ENCODE data around the gene PPM1E. TPM values are rescaled to one million over a fixed set of nuclear protein-coding genes. Genes with fewer than 3 reads are reported as not detected.
A peak's percentile ranks its signal among the peaks of the same experiment; 100 is the strongest.

Gene PPM1E
- total RNA-seq, 1 donor from 2014 or later, result 0.31 TPM

DNA sequence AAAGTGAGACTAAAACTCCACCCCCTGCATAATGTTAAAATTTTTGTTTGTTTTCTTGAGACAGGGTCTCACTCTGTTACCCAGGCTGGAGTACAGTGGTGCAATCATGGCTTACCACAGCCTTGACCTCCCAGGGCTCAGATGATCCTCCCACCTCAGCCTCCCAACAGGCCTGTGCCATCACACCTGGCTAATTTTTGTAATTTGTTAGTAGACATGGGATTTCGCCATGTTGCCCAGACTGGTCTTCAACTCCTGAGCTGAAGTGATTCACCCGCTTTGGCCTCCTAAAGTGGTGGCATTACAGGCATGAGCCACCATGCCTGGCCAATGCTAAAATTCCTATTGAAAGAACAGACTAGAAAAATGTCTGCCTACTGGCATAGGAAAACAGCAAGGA, 247.2 kb downstream of the PPM1E start:
- no peaks in the 10 kb centered on the region for H3K9me3 Mint-ChIP-seq
- peaks cover 10% of the 10 kb centered on the region for H3K4me1 Mint-ChIP-seq
- TF ChIP-seq, protein P1, sequence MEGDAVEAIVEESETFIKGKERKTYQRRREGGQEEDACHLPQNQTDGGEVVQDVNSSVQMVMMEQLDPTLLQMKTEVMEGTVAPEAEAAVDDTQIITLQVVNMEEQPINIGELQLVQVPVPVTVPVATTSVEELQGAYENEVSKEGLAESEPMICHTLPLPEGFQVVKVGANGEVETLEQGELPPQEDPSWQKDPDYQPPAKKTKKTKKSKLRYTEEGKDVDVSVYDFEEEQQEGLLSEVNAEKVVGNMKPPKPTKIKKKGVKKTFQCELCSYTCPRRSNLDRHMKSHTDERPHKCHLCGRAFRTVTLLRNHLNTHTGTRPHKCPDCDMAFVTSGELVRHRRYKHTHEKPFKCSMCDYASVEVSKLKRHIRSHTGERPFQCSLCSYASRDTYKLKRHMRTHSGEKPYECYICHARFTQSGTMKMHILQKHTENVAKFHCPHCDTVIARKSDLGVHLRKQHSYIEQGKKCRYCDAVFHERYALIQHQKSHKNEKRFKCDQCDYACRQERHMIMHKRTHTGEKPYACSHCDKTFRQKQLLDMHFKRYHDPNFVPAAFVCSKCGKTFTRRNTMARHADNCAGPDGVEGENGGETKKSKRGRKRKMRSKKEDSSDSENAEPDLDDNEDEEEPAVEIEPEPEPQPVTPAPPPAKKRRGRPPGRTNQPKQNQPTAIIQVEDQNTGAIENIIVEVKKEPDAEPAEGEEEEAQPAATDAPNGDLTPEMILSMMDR (IDR thresholded peaks at IDR 0.05; ENCODE audit: unreplicated experiment), result no peak
- no peak overlapping the region for H3K4me3 Mint-ChIP-seq
- H3K27ac Mint-ChIP-seq, result peak overlapping the region; percentile 61
- DNase-seq (ENCODE audit: low spot score in 2 of 2, unreplicated experiment in 2 of 2), result no peak
- peaks cover 16% of the 10 kb centered on the region for H3K36me3 Mint-ChIP-seq
- H3K27me3 Mint-ChIP-seq (ENCODE audit: low read depth), result no peaks in the 10 kb centered on the region

DNA sequence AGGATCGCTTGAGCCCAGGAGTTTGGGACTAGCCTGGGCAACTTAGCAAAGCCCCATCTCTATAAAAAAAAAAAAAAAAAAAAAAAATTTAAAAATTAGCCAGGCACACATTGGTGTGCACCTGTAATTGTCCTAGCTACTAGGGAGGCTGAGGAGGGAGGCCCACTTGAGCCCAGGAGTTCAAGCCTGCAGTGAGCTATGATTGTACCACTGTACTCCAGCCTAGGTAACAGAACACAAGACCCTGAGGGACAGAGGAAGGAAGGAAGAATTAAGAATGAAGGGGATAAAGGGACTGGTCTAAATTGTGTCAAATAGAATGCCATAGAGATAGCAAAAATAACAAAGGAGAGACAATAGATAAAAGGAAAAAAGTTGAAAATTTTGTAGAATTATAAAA, 248.2 kb downstream of the PPM1E start:
- Mint-ChIP-seq H3K27ac (no peak overlapping the region), H3K4me3 (no peak overlapping the region), H3K27me3 (ENCODE audit: low read depth) (no peaks in the 10 kb centered on the region), H3K4me1 (peaks cover 10% of the 10 kb centered on the region), H3K9me3 (no peaks in the 10 kb centered on the region), H3K36me3 (peaks cover 16% of the 10 kb centered on the region)
- no peak for DNase-seq (ENCODE audit: low spot score in 2 of 2, unreplicated experiment in 2 of 2)
- TF ChIP-seq, protein P1 (IDR thresholded peaks at IDR 0.05; ENCODE audit: unreplicated experiment), result no peak

DNA sequence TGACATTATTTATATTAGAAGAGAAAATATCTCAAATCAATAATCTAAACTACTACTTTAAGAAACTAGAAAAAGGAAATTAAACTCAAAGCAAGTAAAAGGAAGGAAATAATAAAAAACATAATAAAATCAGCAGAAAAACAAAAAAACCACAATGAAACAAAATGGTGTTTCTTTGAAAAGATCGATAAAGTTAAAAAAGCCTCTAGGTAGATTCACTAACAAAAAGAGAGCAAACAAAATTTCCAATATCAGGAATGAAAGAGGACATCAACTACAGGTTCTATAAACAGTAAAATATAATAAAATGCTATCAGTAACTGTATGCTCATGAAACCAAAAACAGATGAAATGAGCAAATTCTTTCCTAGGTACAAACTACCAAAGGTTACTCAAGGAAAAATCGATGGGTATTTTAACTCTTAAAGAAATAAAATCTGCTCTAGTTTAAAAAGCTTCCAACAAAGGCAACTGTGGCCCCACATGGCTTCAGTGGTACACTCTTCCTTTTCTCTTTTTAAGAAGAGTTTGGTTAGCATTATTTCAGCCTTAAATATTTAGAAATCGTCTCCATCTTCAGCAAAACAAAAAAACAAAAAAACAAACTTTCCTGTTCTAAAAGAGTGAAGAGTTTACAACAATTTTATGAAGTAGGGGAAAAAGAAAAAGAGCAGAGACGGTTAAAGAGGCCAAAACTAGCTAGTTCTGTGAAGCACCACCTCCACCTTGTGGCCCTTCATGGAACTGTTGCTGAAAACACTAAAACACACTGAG, 248.9 kb downstream of the PPM1E start:
- peak in 1 of 2 experiments; percentile 72 for DNase-seq (ENCODE audit: low spot score in 2 of 2, unreplicated experiment in 2 of 2)
- H3K36me3 Mint-ChIP-seq, result peaks cover 11% of the 10 kb centered on the region
- H3K4me1 Mint-ChIP-seq, result peaks cover 10% of the 10 kb centered on the region
- H3K27me3 Mint-ChIP-seq (ENCODE audit: low read depth), result no peaks in the 10 kb centered on the region
- no peaks in the 10 kb centered on the region for H3K9me3 Mint-ChIP-seq
- H3K4me3 Mint-ChIP-seq, result no peak overlapping the region
- peak overlapping the region; percentile 54 for H3K27ac Mint-ChIP-seq
- TF ChIP-seq, protein P1 (IDR thresholded peaks at IDR 0.05; ENCODE audit: unreplicated experiment), result peak; percentile 98

DNA sequence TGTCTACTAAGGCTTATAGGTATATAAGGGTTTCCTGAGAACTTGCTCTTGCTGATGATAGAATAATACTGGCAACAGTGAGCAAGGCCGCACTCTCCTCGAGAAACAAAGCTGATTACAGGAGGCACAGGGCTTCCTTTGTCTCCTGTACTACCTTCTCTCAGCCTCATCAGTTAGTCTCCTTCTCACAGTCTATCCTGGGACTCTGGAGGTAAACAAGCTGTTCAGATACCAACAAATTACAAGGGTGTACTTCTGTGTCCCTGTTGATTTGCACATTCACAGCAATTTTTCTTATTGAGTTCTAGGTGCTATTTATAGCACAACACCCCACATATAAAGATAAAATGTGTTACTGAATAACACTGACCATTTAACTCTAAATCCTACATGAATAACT, 252.3 kb downstream of the PPM1E start:
- H3K27me3 Mint-ChIP-seq (ENCODE audit: low read depth), result no peaks in the 10 kb centered on the region
- H3K36me3 Mint-ChIP-seq, result no peaks in the 10 kb centered on the region
- H3K27ac Mint-ChIP-seq, result no peak overlapping the region
- H3K4me3 Mint-ChIP-seq, result no peak overlapping the region
- H3K4me1 Mint-ChIP-seq, result peaks cover 7% of the 10 kb centered on the region
- H3K9me3 Mint-ChIP-seq, result no peaks in the 10 kb centered on the region
- TF ChIP-seq, protein P1 (IDR thresholded peaks at IDR 0.05; ENCODE audit: unreplicated experiment), result no peak
- no peak for DNase-seq (ENCODE audit: low spot score in 2 of 2, unreplicated experiment in 2 of 2)

DNA sequence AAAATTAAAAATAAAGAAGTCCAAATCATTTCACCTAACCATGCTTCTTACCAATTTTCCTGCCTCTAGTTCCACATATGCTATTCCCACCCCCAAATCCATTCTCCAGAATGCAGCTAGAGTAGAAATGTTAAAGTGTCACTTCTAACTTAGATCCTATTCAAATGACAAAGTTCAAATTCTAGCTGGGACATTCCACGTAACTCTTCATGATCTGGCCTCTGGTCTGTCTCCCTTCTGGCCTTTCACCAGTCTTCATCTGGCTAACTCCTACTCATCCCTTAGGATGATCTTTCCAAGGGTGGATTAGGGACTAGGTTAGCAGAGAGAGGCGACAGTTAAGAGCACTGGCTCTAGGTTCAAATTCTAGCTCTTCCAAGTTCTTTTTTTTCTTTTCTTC, 253.1 kb downstream of the PPM1E start:
- TF ChIP-seq, protein P1 (IDR thresholded peaks at IDR 0.05; ENCODE audit: unreplicated experiment), result no peak
- peaks cover 2% of the 10 kb centered on the region for H3K36me3 Mint-ChIP-seq
- no peaks in the 10 kb centered on the region for H3K9me3 Mint-ChIP-seq
- no peak for DNase-seq (ENCODE audit: low spot score in 2 of 2, unreplicated experiment in 2 of 2)
- peaks cover 7% of the 10 kb centered on the region for H3K4me1 Mint-ChIP-seq
- no peaks in the 10 kb centered on the region for H3K27me3 Mint-ChIP-seq (ENCODE audit: low read depth)
- H3K27ac Mint-ChIP-seq, result no peak overlapping the region
- no peak overlapping the region for H3K4me3 Mint-ChIP-seq

Data from mesothelial cell of epicardium (in vitro differentiated cells).